Hematopoietic multipotent progenitor cell treated with erythropoietin and hydrocortisone succinate and interleukin-3 and kit ligand, for 17 days (in vitro differentiated cells): ENCODE results near the gene ASCC2.
"Not testable (repeated sequence)": the region's sequence is repeated elsewhere in the genome, so short reads cannot be mapped to it uniquely, and the experiment has no call there.

Experiments used
- DNase-seq: peaks from one replicate; pipeline ENCODE4 v3.0.0-alpha.2; 2015; ENCODE audit warnings: low spot score

Gene ASCC2

GRCh38 chr22:29837741-29838598 is at the start of gene ASCC2:
Gene ASCC2 (minus strand): TSS chr22:29838274. CDS start chr22:29832325, 5,949 bp downstream.
- DNase-seq = peak; percentile 99

- DNase-seq = no peak
Measured at GRCh38 chr22:29887358-29887757, 49.3 kb upstream of the ASCC2 start.

GRCh38 chr22:29886596-29886995 is 48.5 kb upstream of the ASCC2 start:
- no peak for DNase-seq

GRCh38 chr22:29885610-29886009 is 47.5 kb upstream of the ASCC2 start:
- DNase-seq = no peak

- DNase-seq = no peak
Measured at GRCh38 chr22:29883775-29884097, 45.7 kb upstream of the ASCC2 start.

GRCh38 chr22:29883045-29883774 is 45.1 kb upstream of the ASCC2 start, which contains the start of gene MTMR3:
Gene MTMR3 (plus strand): TSS chr22:29883174. CDS start chr22:29971060, 87,886 bp downstream.
- peak; percentile 96 for DNase-seq

- no peak for DNase-seq
Measured at GRCh38 chr22:29882716-29883044, 44.6 kb upstream of the ASCC2 start.

- no peak for DNase-seq
Measured at GRCh38 chr22:29879753-29880152, 41.7 kb upstream of the ASCC2 start.

GRCh38 chr22:29877620-29878019 is 39.5 kb upstream of the ASCC2 start:
- DNase-seq = no peak

GRCh38 chr22:29873943-29874342 is 35.9 kb upstream of the ASCC2 start:
- no peak for DNase-seq

GRCh38 chr22:29872989-29873388 is 34.9 kb upstream of the ASCC2 start:
- DNase-seq = no peak

- DNase-seq = no peak
Measured at GRCh38 chr22:29872144-29872893, 34.2 kb upstream of the ASCC2 start.

GRCh38 chr22:29871684-29872083 is 33.6 kb upstream of the ASCC2 start:
- DNase-seq = no peak

GRCh38 chr22:29870574-29870973 is 32.5 kb upstream of the ASCC2 start:
- DNase-seq = no peak

GRCh38 chr22:29867851-29868250 is 29.8 kb upstream of the ASCC2 start:
- DNase-seq = no peak

- DNase-seq = no peak
Measured at GRCh38 chr22:29867260-29867659, 29.2 kb upstream of the ASCC2 start.

- not testable (repeated sequence) for DNase-seq
Measured at GRCh38 chr22:29865572-29865971, 27.5 kb upstream of the ASCC2 start.

GRCh38 chr22:29861672-29862297 is 23.7 kb upstream of the ASCC2 start:
- no peak for DNase-seq

- DNase-seq = no peak
Measured at GRCh38 chr22:29860006-29860766, 22.1 kb upstream of the ASCC2 start.

GRCh38 chr22:29859030-29859429 is 21.0 kb upstream of the ASCC2 start:
- not testable (repeated sequence) for DNase-seq

GRCh38 chr22:29856496-29856895 is 18.4 kb upstream of the ASCC2 start:
- no peak for DNase-seq
